CD4-positive, alpha-beta T cell treated with Interleukin-17A for 4 hours (primary cell): ENCODE data around the gene OSBPL9.
"Not testable (repeated sequence)": the region's sequence is repeated elsewhere in the genome, so short reads cannot be mapped to it uniquely, and the experiment has no call there.

ENCODE experiments used
- DNase-seq: peaks from one replicate; pipeline ENCODE4 v3.0.0-alpha.2; 2020; ENCODE audit warnings: mixed read lengths

Gene OSBPL9

DNA sequence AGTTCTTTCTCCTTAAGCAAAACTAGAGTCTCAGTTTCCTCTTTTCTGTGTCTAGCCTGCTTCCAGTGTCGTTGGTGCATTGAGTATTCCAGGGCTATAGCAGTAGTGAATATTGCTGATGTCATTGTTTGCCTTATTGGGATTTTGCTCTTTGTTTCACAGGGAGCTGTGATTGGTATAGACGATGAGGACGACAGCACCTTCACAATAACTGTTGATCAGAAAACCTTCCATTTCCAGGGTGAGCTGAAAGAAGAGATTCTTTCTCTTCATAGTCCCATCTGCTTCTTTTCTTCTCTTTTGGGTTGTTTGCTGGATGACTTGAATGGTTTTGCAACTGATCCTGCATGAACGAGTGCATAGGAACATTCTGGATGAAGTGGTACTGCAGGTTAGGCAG lies 52.4 kb downstream of the OSBPL9 start:
- DNase-seq = no peak

DNA sequence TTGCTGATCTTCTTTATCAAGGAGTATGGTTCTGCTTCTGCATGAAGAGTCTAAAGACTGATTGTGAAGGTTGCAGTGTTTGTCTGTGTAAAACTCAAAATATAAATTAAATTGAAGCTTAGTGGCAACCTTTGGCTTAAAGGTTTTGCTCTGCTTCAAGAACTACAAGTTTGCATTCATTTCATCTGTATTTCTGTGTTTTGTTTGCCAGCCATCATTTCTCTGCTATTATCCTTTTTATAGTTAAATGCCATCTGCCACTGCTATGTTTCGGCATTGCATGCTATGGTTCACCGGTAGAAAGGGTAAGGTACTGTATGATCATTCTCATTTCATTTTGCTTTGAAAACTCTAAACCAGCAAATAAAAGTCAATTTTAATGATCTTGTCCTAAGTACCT lies 52.9 kb downstream of the OSBPL9 start:
- DNase-seq = no peak

DNA sequence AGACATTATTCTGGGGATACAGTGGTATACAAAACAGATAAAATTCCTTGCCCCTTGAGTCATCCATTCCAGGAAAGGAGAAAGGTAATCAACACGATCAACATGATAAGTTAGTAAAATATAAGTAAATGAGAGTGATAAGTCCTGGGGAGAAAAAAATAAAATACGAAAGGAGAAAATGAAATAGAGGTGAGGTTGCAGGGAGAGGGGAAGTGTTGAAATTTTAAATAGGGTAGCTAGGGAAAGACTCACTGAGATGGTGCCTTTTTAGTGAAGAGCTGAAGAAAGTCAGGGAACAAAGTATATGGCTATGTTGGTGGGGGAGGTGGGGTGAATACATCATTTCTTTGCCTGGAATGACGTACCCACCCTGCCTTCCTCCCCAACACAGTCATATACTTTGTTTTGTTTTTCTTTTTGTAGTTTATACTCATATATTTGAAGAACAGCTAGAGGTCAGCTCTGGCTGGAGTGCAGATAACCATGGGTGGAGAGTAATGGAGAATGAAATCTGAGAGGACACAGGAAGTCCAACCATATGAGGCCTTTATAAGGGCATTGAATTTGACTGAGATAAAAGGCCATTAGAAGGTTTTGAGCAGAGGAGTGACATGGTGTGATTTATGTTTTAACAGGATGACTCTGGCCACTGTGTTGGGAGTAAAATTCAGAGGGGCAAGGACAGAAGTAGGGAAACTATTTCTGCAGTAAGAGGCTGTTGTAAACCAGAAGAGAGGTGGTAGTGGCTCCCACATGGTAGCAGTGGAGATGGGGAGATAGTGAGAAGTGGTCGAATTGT lies 54.8 kb downstream of the OSBPL9 start:
- no peak for DNase-seq

DNA sequence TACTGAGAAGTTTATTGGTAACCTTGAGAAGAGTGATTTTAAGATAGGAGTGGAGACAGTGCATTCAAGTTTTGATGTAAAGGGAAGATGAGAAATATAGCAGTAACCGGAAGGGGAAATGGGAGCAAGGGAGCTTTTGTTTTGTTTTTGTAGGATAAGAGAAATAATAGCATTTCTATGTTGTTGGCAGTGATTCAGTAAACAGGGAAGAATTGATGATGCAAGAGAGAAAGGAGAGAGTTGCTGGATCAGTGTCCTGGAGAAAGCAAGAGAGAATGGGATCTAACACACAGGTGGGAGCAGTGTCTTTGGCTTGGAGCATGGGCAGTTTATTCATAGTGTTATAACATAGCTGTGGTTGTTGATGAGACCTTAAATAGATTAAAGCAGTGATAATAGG lies 56.4 kb downstream of the OSBPL9 start:
- DNase-seq = no peak

DNA sequence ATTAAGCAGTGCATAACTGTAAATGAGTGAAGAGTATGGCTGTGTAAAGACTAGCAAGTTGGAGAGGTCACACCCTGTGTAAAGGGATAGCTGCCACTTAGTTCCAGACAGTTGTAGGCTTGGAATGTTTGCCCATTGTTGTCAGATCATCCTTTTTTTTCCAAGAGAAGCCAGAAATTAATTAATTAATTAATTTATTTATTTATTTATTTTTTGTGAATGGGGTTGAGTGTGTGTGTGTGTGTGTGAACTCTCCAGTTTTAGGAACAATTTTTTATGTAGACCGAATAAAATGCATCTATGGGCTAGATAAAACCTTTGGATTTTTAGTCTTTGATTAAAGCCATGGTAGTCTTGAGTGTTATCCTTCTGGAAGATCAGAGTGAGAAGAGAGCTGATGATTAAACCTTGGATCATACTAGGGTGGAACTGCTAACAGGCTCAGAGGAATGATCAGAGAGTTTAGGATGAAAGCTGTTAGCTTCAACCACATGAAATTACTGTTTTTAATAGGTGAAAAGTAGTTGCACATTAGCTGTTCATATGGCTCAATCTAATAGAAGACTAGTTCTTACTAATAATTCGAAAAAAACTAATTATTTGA lies 58.4 kb downstream of the OSBPL9 start:
- DNase-seq = no peak

DNA sequence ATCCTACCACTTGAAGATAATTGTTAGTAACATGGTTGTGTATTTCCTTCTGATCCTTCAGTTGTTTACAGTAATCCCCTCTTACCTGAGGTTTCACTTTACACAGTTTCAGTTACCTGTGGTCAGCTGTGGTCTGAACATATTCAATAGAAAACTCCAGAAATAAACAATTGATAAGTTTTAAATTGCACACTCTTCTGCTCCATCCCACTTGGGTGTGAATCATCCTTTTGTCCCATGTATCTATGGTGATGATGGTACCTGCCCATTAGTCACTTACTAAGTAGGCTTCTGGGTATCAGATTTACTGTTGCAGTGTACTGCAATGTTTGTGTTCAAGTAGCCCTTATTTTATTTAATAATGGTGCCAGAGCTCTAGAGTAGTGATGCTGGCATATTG lies 62.5 kb downstream of the OSBPL9 start:
- DNase-seq = no peak

DNA sequence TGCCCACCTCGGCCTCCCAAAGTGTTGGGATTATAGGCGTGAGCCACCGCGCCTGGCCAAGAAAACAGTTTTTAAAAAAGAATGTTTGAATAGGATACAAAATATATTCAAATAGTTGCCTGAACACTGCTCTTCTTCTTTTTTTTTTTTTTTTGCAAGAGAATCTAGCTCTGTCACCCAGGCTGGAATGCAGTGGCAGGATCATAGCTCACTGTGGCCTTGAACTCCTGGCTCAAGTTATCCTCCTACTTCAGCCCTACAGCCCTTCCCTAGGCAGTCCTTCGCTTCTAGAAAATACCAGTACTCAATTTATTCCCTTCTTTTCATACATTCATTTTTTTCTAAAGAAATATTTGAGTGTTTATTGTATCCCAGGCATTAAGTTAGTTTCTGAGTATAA lies 67.9 kb downstream of the OSBPL9 start:
- DNase-seq = no peak

DNA sequence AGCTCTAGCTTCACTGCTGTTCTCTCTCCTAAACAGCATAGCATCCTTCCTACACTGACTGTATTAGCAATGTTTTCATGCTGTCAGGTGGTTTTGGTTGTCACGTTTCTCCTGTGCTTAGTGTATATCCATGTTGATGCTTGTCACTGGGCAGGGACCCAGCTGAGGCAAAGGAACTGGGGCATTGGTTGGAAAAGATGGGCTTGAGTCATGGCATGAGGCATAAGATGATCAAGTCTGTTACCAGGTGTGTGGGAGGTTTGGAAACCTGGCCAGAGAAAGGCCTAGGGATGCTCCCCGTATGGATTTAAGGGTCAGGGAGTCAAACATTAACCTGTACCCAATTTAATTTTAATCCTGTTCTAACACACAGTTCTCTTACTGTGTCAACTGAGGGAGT lies 69.6 kb downstream of the OSBPL9 start:
- no peak for DNase-seq

DNA sequence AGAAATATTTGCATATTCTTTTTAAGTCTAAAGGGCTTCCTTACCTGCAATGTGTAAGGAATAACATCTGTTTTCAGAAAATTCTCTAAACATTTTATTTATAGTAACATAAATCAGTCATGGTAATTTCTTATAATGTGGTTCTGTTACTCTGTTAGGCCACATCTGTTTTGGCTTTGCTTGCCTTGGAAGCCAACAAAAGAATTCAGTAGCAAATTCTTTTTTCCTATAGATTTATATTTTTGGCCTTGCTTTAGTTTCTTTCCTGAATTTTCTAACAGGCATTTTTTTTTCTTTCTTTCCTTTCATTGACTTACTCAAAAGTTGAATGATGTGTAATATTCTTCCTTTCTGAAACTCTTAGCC lies 72.2 kb downstream of the OSBPL9 start:
- DNase-seq = no peak

DNA sequence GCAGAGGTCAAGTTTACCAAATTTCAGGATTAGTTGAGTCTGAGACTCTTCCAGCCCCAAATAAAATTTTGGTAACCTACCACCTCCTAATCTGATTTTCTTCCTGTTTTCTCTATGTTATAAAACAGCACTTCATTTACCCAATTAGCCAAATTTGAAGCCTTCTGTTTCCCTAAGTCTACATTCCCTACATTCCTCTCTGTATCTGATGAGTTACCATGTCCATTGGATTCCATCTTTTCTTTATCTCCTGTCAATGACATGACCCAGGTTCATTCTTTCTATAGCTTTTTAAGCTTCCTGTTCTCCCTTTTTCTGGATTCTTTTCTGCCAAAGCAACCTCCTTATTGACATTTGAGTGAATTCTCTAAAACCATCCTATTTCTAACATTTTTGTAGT lies 72.8 kb downstream of the OSBPL9 start:
- no peak for DNase-seq

DNA sequence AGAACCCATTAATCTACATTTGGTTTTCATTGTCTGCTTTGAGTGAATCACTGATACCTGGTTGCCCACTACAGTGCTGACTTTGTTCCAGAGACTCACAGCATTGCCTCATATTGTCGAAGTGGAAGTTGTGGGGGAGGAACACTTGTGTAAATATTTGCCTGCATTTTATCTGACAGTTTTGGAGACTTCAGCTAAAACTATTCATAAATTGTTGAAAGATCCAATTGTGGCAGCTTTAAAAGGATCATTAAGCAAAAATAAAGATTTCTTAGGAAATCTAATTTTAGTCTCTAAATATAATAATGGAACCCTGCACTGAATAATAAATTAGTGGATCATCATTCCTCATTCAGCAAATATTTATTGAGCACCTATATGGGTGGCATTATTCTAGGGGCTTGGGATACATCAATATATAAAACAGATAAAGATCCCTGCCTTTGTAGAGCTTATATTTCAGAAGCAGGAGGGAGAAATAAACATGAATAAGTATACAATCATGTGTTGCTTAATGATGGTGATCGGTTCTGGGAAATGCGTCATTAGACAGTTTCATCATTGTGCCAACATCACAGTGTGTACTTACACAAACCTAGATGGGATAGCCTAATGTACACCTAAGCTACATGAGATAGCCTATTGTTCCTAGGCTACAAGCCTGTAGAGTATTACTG lies 73.5 kb downstream of the OSBPL9 start:
- no peak for DNase-seq

DNA sequence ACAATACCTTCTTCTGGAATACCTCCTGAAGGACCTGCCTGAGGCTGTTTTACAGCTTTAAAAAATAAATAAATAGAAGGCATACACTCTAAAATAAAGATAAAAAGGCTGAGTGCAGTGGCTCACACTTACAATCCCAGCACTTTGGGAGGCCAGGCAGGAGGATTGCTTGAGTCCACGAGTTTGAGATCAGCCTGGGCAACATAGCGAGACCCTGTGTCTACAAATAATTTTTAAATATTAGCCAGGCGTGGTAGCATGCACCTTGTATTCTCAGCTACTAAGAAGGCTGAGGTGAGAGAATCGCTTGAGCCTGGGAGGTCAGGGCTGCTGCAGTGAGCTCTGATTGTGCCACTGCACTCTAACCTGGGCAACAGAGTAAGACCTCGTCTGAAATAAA lies 75.0 kb downstream of the OSBPL9 start:
- no peak for DNase-seq

DNA sequence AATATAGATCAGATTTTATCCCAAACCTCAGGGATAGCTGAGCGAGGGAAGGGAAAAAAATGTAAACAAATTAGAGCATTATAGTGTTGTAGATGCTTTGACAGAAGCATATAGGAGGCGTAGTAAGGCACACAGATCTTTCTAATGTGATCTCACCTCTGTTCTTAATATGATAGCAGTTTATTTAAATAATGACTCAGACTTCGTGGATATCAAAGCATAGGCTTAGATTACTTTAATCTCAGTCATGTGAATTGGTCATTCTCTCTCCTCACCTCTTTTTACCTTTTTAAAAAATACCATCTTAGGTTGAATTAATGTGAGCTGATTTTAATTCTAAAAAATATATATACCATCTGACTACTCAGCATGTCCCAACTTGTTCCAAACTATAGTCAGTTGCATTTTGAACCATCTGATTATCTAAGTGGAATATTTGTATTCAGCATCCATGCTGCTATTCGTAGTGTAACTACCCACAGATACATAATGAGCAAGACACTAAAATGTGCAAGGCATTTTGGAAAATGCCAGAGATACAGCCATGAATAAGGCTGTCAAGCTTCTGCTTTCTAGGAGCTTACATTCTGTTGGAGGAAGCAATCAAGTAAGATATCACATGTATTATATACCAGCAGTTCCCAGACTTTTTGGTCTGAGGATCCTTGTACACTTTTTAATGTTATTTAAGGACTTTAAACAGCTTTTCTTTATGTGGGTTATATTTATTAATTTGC lies 76.7 kb downstream of the OSBPL9 start:
- no peak for DNase-seq

DNA sequence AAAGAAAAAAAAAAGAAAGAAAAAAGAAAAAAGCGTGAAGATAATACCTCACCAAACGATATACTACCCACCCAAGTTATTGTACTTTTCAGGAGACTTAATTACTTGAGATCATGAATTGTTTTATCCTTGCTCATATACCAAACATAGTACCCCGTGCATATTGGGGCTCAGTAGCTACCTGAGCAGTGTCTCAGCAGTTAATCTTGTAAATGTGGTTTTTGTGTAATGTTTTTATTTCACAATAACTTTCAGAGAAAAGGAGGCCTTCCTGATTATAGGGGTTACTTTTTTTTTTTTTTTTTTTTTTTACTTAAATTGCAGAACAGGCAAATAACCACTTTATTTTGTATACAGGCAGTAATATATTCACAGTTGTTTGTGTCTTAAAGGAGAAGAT lies 80.3 kb downstream of the OSBPL9 start:
- no peak for DNase-seq

DNA sequence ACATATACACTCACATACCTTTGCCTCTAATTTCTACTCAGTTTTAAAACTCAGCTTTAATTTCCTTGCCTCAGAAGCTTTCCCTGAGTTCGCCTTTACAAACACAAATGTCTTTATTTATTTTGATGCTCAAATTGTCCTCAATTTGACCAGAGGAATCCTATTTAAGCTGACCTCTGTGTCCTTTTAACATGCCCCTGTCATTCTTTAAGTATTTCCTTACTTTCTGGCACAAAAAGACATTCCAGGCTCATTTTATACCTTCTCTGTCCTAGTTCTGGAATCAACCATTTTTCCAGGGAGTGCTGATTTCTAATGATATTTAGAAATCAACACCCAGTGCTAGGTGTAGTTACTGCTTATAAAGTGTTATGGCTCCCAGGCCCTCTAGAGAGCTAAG lies 82.5 kb downstream of the OSBPL9 start:
- no peak for DNase-seq

DNA sequence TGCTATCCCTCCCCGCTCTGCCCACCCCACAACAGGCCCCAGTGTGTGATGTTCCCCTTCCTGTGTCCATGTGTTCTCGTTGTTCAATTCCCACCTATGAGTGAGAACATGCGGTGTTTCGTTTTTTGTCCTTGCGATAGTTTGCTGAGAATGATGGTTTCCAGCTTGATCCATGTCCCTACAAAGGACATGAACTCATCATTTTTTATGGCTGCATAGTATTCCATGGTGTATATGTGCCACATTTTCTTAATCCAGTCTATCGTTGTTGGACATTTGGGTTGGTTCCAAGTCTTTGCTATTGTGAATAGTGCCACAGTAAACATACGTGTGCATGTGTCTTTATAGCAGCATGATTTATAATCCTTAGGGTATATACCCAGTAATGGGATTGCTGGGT lies 84.9 kb downstream of the OSBPL9 start:
- not testable (repeated sequence) for DNase-seq

DNA sequence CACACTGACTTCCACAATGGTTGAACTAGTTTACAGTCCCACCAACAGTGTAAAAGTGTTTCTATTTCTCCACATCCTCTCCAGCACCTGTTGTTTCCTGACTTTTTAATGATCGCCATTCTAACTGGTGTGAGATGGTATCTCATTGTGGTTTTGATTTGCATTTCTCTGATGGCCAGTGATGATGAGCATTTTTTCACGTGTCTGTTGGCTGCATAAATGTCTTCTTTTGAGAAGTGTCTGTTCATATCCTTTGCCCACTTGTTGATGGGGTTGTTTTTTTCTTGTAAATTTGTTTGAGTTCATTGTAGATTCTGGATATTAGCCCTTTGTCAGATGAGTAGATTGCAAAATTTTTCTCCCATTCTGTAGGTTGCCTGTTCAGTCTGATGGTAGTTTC lies 85.3 kb downstream of the OSBPL9 start:
- DNase-seq = not testable (repeated sequence)

DNA sequence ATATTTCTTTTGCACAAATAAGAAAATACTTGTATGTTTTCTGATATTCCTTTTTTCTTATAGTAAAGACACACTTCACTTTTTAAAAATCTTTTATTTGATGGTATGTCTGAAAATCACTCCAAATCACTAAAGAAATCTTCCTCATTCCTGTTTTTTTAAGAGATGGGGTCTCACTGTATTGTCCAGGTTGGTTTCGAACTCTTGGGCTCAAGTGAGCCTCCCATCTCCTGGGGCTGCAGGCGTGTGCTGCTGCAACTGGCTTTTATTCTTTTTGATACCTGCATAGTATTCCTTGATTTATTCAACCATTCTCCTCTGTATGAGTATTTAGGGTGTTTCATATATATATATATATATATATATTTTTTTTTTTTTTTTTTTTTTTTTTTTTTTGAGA lies 88.1 kb downstream of the OSBPL9 start:
- no peak for DNase-seq

DNA sequence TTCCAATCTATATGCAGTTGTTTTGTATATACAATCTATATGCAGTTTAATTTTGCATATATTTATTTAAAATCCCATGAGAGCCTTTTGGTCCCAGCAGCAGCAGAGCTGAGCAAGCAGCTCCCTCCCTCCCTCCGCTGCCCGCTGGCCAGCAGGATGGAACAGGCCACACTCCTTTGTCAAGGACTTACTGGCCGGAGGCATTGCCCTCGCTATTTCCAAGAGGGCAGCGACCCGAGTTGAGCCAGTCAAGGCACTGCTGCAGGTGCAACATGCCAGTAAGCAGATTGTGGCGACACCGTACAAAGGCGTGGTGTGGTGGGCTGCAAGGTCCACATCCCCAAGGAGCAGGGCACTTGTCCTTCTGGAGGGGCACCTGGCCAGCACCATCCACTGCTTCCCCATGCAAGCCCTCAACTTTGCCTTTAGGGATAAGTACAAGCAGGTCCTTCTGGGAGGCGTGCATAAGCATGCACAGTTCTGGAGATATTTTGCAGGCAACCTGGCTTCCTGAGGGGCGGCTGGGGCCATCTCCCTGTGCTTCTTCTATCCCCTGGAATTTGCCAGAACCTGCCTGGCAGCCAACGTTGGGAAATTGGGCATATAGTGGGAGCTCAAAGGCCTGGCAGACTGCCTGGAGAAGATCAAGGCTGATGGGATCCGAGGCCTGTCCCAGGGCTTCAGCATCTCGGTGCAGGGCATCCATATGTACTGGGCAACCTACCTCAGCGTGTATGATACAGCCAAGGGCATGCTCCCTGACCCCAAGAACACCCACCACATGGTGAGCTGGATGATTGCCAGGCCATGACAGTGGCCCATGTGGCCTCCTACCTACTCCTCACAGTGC lies 92.2 kb downstream of the OSBPL9 start:
- DNase-seq = no peak

DNA sequence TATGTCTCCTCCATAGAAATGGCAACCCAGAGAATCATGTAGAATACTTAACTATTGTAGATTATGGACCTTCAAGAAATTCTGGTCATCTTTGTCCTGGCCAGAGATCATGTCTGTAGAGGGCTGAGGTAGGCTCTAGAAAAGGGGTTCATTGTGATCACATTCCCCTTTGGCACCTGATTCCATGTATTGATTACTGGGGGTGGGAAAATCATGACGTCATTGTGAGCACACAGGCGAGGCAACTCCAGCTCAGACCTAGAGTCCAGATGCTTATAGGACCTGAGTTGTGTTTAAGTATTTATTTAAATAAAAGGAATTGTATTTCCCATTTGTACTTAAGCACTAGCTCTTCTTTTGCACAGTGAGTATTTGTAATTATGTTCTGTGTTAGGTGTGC lies 93.1 kb downstream of the OSBPL9 start:
- no peak for DNase-seq

DNA sequence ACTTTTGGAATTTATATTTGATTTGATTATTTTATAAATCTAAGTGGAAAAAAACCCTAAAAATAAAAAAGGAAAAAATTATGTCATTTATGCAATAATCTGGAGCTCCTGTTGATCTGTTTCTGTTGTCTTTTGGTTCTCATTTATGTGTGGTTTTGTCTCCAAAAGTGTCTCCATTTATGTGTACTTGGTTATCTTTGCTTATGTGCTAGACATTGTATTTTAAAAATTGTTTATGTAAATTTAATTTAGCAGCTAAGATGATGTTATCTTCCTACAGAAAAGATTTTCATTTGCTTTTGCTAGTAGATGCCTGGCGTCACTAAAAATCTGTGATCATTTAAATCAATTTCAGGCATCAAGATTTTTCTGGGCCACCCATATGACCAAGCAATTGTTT lies 95.7 kb downstream of the OSBPL9 start:
- no peak for DNase-seq

DNA sequence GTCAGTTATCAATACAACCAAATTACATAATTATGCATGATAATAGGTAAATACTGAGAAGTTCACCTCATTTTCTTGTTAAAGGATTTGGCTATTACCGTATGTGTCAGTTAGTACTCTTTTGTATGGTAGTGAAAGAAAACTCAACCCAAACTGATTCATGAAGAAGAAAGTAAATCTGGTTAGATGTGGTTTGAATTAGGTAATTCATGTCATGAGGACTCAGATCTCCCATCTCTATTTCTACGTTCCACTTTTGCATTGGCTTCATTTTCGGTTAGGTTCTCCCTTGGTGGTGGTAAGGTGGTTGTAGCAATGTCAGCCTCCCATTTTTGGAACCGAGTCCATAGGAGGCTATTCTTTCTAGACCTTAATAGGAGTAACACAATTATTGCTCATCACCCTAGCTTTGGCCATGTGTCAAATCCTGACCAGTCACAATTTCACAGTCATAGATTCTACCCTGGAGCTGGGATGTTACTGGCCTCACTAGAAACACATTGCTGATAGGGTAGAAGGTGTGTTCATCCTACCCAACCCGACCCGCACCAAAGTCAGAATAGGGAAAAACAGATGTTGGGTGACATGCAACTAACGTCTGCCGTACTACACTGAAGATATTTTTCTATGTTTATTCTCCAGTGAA lies 97.6 kb downstream of the OSBPL9 start:
- no peak for DNase-seq
